HepG2 (cell line): ENCODE results near the gene BRMS1. TPM values are rescaled to one million over a fixed set of nuclear protein-coding genes. Genes with fewer than 3 reads are reported as not detected.

ENCODE experiments used
- GATAD2A ChIP-seq: IDR thresholded peaks from 2 replicates; pipeline ENCODE4 v1.6.1; 2016
- HHEX ChIP-seq: IDR thresholded peaks from 2 replicates; pipeline ENCODE4 v1.6.1; 2016; ENCODE audit warnings: control low read depth
- HNRNPLL ChIP-seq: fragments of 200-400 bp; formaldehyde crosslinking; IDR thresholded peaks from 2 replicates; pipeline ENCODE4 v1.6.1; 2017; ENCODE audit warnings: mild to moderate bottlenecking, low read depth, low read length; ENCODE audit not compliant: poor library complexity, severe bottlenecking
- IRF9 ChIP-seq: sonication (generic); formaldehyde crosslinking; IDR thresholded peaks from 2 replicates; pipeline ENCODE4 v1.8.0; 2022; ENCODE audit warnings: missing genetic modification reagents, mild to moderate bottlenecking, borderline replicate concordance
- MBNL3 ChIP-seq: fragments of 250-450 bp; sonication (Bioruptor Pico); conservative IDR thresholded peaks from 2 replicates; pipeline ENCODE4 v1.8.0; 2022; ENCODE audit warnings: mild to moderate bottlenecking, inconsistent platforms
- NR2F2 ChIP-seq: IDR thresholded peaks from 2 replicates; pipeline ENCODE4 v1.6.1; 2012; ENCODE audit warnings: low read depth, inconsistent platforms, borderline replicate concordance
- RBAK ChIP-seq: sonication (generic); formaldehyde crosslinking; IDR thresholded peaks from 2 replicates; pipeline ENCODE4 v1.5.1; 2020; ENCODE audit warnings: mild to moderate bottlenecking, missing genetic modification reagents
- SALL1 ChIP-seq: sonication (generic); formaldehyde crosslinking; IDR thresholded peaks from 2 replicates; pipeline ENCODE4 v1.8.0; 2022; ENCODE audit warnings: mild to moderate bottlenecking, missing genetic modification reagents
- SMAD9 ChIP-seq: sonication (generic); formaldehyde crosslinking; IDR thresholded peaks from 2 replicates; pipeline ENCODE4 v1.5.1; 2020; ENCODE audit warnings: mild to moderate bottlenecking, missing genetic modification reagents
- SNAPC4 ChIP-seq: sonication (generic); formaldehyde crosslinking; IDR thresholded peaks from 2 replicates; pipeline ENCODE4 v1.4.0; 2020; ENCODE audit warnings: mild to moderate bottlenecking, missing genetic modification reagents
- SNAPC5 ChIP-seq: sonication (generic); formaldehyde crosslinking; IDR thresholded peaks from 2 replicates; pipeline ENCODE4 v1.8.1; 2023; ENCODE audit warnings: mild to moderate bottlenecking, missing genetic modification reagents, borderline replicate concordance
- TCF7 ChIP-seq: sonication (generic); IDR thresholded peaks from 2 replicates; pipeline ENCODE4 v1.6.1; 2016; ENCODE audit warnings: antibody characterized with exemption, low read depth
- ZFP90 ChIP-seq: sonication (generic); formaldehyde crosslinking; IDR thresholded peaks from 2 replicates; pipeline ENCODE4 v1.8.0; 2022; ENCODE audit warnings: missing genetic modification reagents, mild to moderate bottlenecking, inconsistent platforms, borderline replicate concordance
- ZNF256 ChIP-seq: sonication (generic); formaldehyde crosslinking; conservative IDR thresholded peaks from 2 replicates; pipeline ENCODE4 v1.4.0; 2020; ENCODE audit warnings: missing genetic modification reagents
- ZNF510 ChIP-seq: sonication (generic); formaldehyde crosslinking; IDR thresholded peaks from 2 replicates; pipeline ENCODE4 v1.4.0; 2020; ENCODE audit warnings: low read depth, mild to moderate bottlenecking, missing genetic modification reagents
- ZNF546 ChIP-seq: sonication (generic); formaldehyde crosslinking; conservative IDR thresholded peaks from 2 replicates; pipeline ENCODE4 v1.8.1; 2023; ENCODE audit warnings: mild to moderate bottlenecking, missing genetic modification reagents
- ZNF792 ChIP-seq: IDR thresholded peaks from 2 replicates; pipeline ENCODE4 v1.6.1; 2016
- polyA plus RNA-seq, 8 experiments: library from polyadenylated mRNA; depleted of rRNA in 3 of 8; stranded (reverse) in 7 of 8; unstranded in 1 of 8; fragments of >200 nt; fragmentation: Illumina TruSeq in 4 of 8; extraction: Trizol in 4 of 8; gene quantifications; 2 replicates each; pipeline versions ENCODE4 v1.2.1 to v1.2.3, GENCODE V29; 2011 to 2016; ENCODE audit warnings: low read depth in 4 of 8, missing spikeins in 1 of 8, mixed read lengths in 1 of 8; ENCODE audit not compliant: insufficient read depth in 1 of 8
- total RNA-seq, 5 experiments: library from RNA; depleted of rRNA; stranded (reverse); fragments of >200 nt; fragmentation: Illumina TruSeq; extraction: Trizol; gene quantifications; 2 replicates each; pipeline ENCODE4 v1.2.3, GENCODE V29; 2016; ENCODE audit warnings: low read depth in 1 of 5
- TF ChIP-seq, protein P1 (sequence below): sonication (generic); formaldehyde crosslinking; IDR thresholded peaks from 2 replicates; pipeline ENCODE4 v1.4.0; 2020; ENCODE audit warnings: missing genetic modification reagents
- TF ChIP-seq, protein P2 (sequence below): sonication (generic); formaldehyde crosslinking; IDR thresholded peaks from 2 replicates; pipeline ENCODE4 v1.5.0; 2020; ENCODE audit warnings: missing genetic modification reagents

The BRMS1 gene
- total and polyA plus RNA-seq, 2 of the 13 experiments (the other 11 are each of a cell fraction or from before 2014, with no cell fraction given) = 15.8 to 55.7 TPM

DNA sequence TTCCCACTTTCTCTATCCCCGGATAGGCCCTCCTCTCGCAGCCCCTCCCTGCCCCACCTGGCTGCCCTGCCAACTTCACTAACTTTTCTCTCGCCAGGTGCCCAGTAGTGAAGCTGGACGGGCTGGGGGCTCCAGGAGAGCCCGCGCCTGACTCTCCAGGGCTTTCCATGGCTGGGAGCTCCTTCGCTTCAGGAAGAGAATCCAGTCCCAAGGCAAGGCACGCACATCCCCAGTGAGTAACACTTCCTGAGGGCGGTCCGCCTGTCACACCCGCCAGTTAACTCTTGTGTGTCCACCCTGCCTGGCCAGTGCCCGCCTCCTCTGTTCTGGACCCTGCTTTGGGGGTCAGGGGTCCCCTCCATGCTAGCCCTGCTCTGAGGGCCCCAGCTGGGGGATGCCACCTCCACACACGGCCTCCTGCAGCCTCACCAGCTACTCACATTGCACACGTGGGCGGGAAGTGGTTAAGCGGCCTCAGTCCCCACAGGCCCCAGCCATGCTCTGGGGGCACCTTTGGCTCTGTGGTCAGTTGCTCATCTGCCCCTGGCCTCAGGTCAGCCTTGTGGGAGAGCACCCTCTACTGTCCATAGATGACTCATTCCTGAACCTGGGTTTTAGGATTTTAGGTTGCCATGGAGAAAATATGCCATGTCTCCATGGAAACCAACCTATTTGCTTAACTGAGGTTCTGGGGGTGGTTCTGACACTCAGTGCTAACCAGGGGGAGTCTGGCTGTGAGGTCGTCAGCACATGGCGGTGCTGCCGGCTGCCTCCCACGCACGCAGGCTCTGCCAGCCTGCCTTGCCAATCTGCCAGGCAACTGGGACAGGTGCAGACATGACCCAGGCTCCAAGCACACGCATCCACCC, 8.4 kb downstream of the BRMS1 start, which contains the start of gene RIN1 (continued):
- TF ChIP-seq NR2F2 (no peak), ZFP90 (CRISPR knock-in tag) (0 out of 2 replicates have a peak, but pooled peaks have one; percentile 79), TCF7 (no peak), ZNF510 (CRISPR knock-in tag) (no peak), ZNF256 (CRISPR knock-in tag) (no peak), HNRNPLL (no peak), HHEX (CRISPR knock-in tag) (no peak), RBAK (CRISPR knock-in tag) (no peak), ZNF792 (CRISPR knock-in tag) (peak; percentile 56), ZNF546 (CRISPR knock-in tag) (peak; percentile 86), SNAPC5 (CRISPR knock-in tag) (no peak), IRF9 (peak; percentile 87; the same call in 1 of the 2 replicates), SMAD9 (CRISPR knock-in tag) (no peak), GATAD2A (CRISPR knock-in tag) (peak; percentile 88), MBNL3 (CRISPR knock-in tag) (no peak), SALL1 (CRISPR knock-in tag) (peak; percentile 93), SNAPC4 (no peak)
- TF ChIP-seq, protein P1, sequence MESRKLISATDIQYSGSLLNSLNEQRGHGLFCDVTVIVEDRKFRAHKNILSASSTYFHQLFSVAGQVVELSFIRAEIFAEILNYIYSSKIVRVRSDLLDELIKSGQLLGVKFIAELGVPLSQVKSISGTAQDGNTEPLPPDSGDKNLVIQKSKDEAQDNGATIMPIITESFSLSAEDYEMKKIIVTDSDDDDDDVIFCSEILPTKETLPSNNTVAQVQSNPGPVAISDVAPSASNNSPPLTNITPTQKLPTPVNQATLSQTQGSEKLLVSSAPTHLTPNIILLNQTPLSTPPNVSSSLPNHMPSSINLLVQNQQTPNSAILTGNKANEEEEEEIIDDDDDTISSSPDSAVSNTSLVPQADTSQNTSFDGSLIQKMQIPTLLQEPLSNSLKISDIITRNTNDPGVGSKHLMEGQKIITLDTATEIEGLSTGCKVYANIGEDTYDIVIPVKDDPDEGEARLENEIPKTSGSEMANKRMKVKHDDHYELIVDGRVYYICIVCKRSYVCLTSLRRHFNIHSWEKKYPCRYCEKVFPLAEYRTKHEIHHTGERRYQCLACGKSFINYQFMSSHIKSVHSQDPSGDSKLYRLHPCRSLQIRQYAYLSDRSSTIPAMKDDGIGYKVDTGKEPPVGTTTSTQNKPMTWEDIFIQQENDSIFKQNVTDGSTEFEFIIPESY (CRISPR knock-in tag) = peak; percentile 41; the same call in 1 of the 2 replicates
- TF ChIP-seq, protein P2, sequence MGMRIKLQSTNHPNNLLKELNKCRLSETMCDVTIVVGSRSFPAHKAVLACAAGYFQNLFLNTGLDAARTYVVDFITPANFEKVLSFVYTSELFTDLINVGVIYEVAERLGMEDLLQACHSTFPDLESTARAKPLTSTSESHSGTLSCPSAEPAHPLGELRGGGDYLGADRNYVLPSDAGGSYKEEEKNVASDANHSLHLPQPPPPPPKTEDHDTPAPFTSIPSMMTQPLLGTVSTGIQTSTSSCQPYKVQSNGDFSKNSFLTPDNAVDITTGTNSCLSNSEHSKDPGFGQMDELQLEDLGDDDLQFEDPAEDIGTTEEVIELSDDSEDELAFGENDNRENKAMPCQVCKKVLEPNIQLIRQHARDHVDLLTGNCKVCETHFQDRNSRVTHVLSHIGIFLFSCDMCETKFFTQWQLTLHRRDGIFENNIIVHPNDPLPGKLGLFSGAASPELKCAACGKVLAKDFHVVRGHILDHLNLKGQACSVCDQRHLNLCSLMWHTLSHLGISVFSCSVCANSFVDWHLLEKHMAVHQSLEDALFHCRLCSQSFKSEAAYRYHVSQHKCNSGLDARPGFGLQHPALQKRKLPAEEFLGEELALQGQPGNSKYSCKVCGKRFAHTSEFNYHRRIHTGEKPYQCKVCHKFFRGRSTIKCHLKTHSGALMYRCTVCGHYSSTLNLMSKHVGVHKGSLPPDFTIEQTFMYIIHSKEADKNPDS (CRISPR knock-in tag) = 0 out of 2 replicates have a peak, but pooled peaks have one; percentile 63
